ENCODE results near the gene SND1.

The SND1 gene

DNA sequence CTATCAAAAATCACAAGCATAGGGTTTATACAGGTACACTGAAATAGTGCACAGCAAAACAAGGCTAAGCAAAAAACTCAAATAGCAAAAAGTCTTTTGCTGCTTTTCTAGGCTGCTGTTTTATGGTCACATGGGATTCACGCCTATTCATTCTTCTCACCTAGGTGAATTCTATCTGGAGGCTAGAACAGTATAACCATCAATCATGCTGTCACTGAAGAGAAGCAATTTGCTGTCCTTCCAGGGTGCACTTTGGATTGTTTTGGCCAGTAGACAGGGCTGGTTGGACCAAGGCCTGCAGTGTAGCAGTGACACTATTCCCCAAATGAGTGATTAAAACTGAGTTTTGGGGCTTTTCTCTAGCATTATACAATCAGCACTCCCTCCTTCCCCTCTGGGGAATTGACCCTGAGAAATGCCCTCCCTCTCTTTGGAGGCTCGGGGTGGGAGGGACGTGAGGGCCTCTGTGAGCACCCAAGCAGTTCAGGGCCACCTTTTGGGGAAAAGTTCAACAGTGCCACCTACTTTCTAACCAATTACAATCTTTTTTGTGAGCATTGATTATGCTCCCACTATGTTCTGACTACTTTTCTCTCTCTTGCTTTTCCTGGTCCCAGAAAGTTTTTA is 16.2 kb upstream of the SND1 start:
- TF ChIP-seq, protein P1, sequence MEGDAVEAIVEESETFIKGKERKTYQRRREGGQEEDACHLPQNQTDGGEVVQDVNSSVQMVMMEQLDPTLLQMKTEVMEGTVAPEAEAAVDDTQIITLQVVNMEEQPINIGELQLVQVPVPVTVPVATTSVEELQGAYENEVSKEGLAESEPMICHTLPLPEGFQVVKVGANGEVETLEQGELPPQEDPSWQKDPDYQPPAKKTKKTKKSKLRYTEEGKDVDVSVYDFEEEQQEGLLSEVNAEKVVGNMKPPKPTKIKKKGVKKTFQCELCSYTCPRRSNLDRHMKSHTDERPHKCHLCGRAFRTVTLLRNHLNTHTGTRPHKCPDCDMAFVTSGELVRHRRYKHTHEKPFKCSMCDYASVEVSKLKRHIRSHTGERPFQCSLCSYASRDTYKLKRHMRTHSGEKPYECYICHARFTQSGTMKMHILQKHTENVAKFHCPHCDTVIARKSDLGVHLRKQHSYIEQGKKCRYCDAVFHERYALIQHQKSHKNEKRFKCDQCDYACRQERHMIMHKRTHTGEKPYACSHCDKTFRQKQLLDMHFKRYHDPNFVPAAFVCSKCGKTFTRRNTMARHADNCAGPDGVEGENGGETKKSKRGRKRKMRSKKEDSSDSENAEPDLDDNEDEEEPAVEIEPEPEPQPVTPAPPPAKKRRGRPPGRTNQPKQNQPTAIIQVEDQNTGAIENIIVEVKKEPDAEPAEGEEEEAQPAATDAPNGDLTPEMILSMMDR (IDR thresholded peaks at IDR 0.05; ENCODE audit: borderline replicate concordance, insufficient read depth, low read depth, low read length) = no peak
- H3K4me3 ChIP-seq (ENCODE audit: low read depth, low read length) = no peak overlapping the region

DNA sequence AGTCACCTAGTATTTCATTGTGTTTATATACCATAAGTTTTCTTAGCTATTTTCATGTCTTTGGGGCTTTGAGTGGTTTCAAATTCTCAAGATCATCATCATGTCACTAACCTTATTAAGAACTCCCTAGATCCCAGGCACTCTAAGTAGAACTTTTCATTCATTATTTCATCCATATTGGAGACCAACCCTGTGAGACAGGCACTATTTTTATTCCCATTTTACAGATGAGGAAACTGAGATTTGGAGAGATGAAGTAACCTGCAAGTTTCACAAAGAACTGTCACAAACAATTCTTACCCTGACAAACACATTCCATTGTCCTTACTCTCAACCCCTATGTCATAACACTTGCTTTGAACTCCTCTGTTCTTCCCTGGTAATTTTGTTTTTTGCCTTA is 13.8 kb upstream of the SND1 start:
- TF ChIP-seq, protein P1 (IDR thresholded peaks at IDR 0.05; ENCODE audit: borderline replicate concordance, insufficient read depth, low read depth, low read length) = no peak
- no peak overlapping the region for H3K4me3 ChIP-seq (ENCODE audit: low read depth, low read length)

DNA sequence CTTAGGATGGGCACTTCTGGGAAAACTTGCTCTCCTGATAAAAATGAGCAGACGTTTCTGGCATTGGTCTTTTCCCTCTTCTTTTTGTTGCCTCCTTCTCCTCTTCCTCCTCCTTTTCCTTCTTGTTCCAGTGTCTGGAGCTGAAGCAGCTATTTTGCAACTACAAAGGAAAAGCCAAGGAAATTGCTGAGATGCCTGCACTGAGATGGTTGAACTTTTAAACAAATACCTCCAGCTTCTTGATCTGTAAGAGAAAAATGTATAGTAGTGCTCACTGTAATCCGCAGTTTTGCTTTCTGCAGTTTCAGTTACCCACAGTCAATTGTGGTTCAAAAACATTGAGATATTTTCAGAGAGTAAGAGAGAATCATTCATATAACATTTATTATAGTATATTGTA is 7.5 kb upstream of the SND1 start:
- TF ChIP-seq, protein P1 (IDR thresholded peaks at IDR 0.05; ENCODE audit: borderline replicate concordance, insufficient read depth, low read depth, low read length) = no peak
- H3K4me3 ChIP-seq (ENCODE audit: low read depth, low read length) = no peak overlapping the region

DNA sequence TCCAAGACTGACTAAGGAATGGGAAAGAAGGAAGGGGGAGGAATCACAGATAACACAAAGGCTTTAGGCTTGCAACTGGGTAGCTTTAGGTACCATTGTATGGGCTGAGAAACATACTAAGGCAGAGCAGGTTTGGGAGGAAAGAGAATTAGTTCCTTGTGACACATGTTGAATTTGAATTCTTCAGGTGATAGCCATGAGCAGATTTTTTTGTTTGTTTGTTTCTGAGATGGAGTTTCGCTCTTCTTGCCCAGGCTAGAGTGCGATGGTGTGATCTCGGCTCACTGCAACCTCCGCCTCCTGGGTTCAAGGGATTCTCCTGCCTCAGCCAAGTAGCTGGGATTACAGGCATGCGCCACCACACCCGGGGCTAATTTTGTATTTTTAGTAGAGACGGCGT is 4.4 kb upstream of the SND1 start:
- TF ChIP-seq, protein P1 (IDR thresholded peaks at IDR 0.05; ENCODE audit: borderline replicate concordance, insufficient read depth, low read depth, low read length) = no peak
- no peak overlapping the region for H3K4me3 ChIP-seq (ENCODE audit: low read depth, low read length)

DNA sequence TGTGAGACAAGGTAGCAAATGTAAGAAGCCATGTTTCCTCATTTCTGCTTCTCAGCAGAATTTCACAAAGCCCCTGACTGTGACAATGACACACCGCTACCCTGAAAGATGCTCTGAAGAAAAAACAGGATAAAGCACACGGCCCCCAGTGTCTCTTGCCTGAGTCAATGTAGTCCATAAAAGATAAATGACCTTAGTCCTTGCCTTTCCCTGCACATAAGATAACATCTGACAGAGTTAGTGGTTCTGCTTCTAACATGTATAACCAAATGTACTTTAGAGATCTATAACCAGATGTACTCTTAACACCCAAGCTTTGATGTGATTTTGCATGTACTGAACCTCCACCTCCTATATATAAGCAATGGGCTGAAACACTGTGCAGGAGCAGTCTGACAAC is 3.0 kb upstream of the SND1 start:
- TF ChIP-seq, protein P1 (IDR thresholded peaks at IDR 0.05; ENCODE audit: borderline replicate concordance, insufficient read depth, low read depth, low read length) = no peak

DNA sequence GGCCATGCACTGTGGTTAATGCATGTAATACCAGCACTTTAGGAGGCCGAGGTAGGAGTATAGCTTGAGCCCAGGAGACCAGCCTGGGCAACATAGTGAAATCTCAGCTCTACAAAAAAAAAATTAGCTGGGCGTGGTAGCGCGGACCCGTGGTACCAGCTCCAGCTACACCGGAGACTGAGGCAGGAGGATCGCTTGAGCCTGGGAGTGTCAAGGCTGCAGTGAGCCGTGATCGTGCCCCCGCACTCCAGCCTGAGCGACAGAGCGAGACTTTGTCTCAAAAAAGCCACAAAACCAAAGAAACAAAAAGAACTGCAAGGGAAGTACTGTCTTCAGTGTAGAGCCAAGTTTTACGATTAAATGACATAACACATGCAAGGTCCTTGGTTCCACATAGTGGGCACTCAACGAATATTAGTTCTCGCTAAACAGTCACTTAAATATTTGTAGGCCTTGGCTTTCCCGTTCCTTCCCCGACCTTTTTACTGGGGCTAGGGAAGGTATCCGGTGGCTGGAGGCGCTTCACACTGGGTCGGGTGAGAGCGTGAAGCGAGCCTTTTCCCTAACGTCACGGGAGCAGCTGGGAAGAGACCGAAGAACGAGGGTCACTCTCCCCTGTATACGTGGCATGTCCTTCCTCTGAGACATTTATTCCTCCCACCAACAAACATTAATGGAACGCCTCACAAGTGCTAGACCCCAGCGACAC is 993 bp upstream of the SND1 start:
- H3K4me3 ChIP-seq (ENCODE audit: low read depth, low read length) = peak overlapping the region; percentile 61
- TF ChIP-seq, protein P1 (IDR thresholded peaks at IDR 0.05; ENCODE audit: borderline replicate concordance, insufficient read depth, low read depth, low read length) = no peak

More for the DNA sequence above, 3.0 kb upstream of the SND1 start:
- no peak overlapping the region for H3K4me3 ChIP-seq (ENCODE audit: low read depth, low read length)

Data from GM12875 (cell line).